ENCODE measurements around the gene ZFPL1.

Gene ZFPL1

DNA sequence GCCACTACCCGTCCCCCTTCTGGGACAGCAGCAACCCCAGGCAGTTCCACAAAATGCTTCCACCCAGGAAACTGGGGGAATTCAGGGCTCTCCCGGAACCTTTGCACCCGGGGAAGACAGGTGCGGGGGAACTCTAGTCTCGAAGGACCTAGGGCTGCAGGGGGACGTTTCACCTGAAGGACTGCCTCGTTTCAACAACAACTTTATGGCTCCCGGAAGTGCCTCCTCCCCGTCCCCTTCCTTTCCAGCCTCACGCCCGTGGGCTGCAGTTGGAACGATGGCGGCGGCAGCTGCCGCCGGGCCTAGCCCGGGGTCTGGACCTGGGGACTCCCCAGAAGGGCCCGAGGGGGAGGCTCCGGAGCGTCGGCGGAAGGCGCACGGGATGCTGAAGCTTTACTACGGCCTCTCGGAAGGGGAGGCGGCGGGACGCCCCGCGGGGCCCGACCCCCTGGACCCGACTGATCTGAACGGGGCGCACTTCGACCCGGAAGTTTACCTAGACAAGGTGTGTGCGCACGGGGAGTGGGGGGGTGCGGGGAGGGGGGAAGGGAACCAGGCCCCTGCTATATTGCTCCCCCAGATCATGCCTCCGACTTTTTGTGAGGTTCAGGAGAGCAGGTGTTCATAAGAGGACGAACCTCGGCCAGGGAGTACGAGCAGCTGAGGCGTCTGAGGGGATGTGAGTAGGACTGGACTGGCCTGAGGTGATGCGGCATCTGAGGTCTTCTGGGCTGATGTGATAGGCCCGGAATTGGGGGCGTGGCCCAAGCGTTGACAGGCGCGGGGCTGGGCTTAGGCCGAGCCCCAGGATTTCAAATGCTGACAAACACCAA, 12.2 kb downstream of the ZFPL1 start, which contains the start of gene VPS51:
Gene VPS51, plus strand, starts transcription at position 241 of the 833 bp plus-strand sequence. Its CDS starts 37 bp downstream, at position 278.
- peak; percentile 85 to 91 for DNase-seq

GRCh38 chr11:65096926-65097325, 12.9 kb downstream of the ZFPL1 start:
- DNase-seq, result no peak

- DNase-seq, result no peak
Measured at GRCh38 chr11:65100674-65101350, 16.8 kb downstream of the ZFPL1 start.

GRCh38 chr11:65102142-65103095, 18.4 kb downstream of the ZFPL1 start:
- DNase-seq, result no peak

- no peak for DNase-seq
Measured at GRCh38 chr11:65103476-65103875, 19.5 kb downstream of the ZFPL1 start.

GRCh38 chr11:65104628-65105027, 20.6 kb downstream of the ZFPL1 start:
- DNase-seq, result no peak

GRCh38 chr11:65107078-65107477, 23.1 kb downstream of the ZFPL1 start:
- DNase-seq, result no peak

DNA sequence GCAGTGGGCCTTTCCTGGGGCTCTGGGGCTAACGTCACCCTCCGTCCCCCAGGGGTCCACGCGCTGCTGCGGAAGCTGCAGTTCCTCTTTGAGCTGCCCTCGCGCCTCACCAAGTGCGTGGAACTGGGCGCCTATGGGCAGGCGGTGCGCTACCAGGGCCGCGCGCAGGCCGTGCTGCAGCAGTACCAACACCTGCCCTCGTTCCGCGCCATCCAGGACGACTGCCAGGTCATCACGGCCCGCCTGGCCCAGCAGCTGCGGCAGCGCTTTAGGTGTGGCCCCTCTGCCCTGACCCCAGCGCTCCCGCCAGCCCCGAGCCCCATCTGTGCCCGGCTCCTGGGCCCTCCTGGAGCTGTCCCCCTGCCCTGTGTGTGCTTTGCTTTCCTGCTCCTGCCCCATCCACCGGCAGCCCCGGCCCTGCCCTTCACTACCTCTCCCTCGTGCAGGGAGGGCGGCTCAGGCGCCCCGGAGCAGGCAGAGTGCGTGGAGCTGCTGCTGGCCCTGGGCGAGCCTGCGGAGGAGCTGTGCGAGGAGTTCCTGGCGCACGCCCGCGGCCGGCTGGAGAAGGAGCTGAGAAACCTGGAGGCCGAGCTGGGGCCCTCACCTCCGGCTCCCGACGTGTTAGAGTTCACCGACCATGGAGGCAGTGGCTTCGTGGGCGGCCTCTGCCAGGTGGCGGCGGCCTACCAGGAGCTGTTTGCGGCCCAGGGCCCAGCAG, 23.9 kb downstream of the ZFPL1 start:
- no peak for DNase-seq

GRCh38 chr11:65108469-65109123, 24.6 kb downstream of the ZFPL1 start:
- DNase-seq, result no peak

- no peak for DNase-seq
Measured at GRCh38 chr11:65109231-65110198, 25.5 kb downstream of the ZFPL1 start.

DNA sequence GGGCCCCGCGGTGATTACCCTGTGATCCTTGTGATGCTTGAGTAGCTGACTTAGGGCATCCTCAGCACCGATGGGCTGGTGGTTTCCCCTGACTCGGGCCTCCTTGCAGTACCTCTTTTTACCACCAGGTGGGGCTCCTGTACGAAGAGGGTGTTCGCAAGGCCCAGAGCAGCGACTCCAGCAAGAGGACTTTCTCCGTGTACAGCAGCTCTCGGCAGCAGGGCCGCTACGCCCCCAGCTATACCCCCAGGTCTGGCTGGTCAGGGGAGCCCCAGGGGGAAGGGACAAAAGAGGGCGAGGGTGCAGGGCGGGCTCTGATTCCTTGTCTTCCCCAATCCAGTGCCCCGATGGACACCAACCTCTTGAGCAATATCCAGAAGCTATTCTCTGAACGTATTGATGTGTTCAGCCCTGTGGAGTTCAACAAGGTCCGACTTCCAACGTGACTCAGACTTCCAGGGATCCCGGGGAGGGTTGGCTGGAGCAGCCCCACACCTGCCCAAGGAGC, 26.4 kb downstream of the ZFPL1 start:
- peak; percentile 91 to 96 for DNase-seq

DNA sequence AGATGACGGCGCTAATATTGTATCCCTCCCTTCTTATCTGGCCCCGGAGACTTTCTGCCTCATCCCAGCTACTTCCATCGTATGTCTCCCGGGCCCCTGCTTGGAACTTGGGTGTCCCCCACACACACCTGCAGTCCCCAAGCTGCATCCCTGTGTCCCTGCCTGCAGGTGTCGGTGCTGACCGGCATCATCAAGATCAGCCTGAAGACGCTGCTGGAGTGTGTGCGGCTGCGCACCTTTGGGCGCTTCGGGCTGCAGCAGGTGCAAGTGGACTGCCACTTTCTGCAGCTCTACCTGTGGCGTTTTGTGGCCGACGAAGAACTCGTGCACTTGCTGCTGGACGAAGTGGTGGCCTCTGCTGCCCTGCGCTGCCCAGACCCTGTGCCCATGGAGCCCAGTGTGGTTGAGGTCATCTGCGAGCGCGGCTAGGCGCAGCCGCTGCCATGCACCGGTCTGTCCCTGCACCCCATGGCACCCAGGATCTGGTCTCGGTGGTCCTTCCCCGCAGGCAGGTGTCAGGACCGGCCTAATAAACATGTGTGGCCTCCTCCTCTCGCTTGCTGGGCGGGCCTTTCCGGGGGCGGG, 27.2 kb downstream of the ZFPL1 start:
- no peak for DNase-seq

GRCh38 chr11:65111744-65112545, 27.9 kb downstream of the ZFPL1 start, which contains the start of gene TM7SF2:
Gene TM7SF2 (plus strand): TSS chr11:65111872. CDS start chr11:65112016, 144 bp downstream.
- DNase-seq, result peak; percentile 94 to 96

DNA sequence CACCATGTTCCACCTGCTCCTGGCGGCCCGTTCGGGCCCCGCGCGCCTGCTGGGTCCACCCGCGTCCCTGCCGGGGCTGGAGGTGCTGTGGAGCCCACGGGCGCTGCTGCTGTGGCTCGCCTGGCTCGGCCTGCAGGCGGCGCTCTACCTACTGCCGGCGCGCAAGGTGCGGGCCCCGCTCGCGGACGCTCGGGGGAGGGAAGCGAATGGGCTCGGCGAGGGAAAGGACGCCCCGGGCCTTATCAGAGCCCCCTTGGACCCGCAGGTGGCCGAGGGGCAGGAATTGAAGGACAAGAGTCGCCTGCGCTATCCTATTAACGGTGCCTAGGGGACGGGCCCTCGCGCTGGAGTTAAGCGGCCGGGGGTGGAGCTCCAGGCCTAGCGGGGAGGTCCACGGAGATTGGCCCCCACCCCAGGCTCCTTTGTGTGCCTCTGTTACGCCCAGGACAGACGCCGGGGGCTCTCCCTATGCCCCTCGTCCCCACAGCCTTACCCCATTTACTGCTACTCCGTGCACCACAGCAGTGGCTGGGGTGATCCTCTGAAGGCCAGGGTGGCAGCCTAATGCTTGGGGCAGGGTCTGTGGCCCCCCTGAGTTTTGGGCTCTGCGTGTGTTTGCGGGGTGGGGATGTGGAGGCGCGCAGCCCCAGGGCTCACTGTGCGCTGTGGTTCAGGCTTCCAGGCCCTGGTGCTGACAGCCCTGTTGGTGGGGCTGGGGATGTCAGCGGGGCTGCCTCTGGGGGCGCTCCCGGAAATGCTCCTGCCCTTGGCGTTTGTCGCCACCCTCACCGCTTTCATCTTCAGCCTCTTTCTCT, 28.7 kb downstream of the ZFPL1 start:
- DNase-seq, result peak; percentile 77 to 84

DNA sequence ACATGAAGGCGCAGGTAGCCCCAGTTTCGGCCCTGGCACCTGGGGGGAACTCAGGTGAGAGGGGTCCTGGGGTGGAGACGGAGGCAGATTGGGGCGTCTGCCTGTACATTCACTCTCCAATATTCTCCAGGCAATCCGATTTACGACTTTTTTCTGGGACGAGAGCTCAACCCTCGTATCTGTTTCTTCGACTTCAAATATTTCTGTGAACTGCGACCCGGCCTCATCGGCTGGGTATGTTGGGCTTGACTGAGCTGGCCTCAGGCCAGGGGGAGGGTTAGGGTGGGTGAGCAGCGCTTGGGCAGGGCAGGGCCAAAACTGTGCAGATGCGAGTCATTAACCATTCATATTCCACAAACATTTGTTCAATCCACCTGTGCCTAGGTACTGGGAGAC, 29.3 kb downstream of the ZFPL1 start:
- no peak for DNase-seq

DNA sequence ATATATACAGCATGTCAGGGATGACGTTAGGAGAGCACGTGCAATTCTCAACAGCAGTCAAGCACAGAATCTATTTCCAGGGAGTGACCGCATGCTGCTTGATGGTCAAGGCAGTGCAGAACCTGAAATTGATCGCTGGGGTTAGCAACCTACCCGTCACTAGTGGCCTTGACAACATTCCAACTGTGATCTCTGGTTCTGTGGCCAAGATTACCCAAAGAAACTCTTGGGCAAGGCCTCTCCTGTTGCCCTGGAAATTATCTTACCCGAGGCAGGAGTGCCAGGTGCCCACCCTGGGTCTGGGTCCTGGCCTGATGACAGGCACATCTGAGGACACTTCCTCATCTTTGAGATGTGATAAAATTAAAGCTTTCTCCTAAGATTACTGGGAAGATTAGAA, 29.8 kb downstream of the ZFPL1 start:
- DNase-seq, result no peak

- no peak for DNase-seq
Measured at GRCh38 chr11:65114538-65115171, 30.6 kb downstream of the ZFPL1 start.
